G401.6 (cell line): ENCODE data around the gene CTRB2.
A peak's percentile ranks its signal among the peaks of the same experiment; 100 is the strongest.

Experiments
- FAIRE-seq: peaks from 2 replicates; lab custom pipeline; 2012; peaks lifted over from hg19 to GRCh38; lab: Jason Lieb, UNC

The CTRB2 gene

DNA sequence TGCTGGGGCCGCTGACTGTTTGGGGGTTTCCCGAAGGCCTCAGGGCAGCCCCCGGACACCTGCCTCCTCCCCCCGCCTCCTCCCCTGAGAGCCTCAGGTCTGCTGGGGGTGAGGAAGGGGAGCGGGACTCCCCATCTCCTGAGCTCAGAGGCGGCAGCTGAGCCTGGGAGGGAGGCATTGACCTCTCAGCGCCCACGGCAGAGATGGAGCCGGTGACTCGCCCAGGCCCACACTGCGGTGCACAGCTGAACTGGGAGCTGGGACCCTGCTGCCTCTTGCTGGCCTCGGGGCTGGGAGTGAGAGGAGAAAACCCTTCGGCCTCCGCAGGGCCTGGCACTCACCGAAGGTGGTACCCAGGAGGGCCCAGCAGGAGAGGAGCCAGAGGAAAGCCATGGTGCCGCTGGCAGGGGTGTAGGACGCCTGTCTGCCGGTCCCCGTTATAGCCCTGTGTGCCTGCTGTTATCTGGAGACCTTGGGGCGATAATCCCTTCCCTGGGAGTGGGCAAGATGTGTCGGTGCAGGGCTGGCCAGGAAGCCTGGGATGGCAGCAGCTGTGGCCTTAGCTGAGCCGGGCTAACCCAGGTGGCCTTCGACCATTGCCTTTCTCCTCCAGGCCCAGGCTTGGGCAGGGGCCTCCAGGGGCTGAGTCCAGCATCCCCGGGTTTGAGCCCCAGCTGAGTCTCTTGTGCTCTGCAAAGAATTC is at the start of gene CTRB2:
Gene CTRB2 (minus strand): TSS at position 413 of the 703 bp plus-strand sequence. CDS start 20 bp downstream, at position 393.
- FAIRE-seq: no peak

DNA sequence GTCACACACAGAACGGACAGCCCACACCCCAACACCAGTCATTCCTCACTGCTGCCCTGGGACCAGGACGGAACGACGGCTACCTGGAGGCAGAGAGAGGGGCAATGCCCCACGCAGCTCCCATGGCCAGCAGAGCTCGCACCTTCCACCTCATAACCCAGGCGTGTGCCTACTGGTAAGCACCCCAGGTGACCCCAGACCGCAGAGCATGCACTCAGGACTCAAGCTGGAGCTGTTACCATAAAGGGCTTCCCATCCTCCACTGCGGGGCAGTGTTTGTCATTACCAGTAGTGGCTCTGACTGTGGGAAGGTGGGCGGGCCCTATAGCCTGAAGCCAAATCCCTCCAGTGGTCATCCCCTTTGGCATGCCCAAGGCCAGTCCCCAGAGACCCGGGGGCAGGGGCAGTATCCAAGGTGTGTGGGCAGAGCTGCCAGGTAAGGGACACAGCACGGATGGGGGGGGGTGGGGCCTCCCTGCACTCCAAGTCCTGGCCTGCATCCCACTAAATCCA is 49.2 kb upstream of the CTRB2 start:
- no peak for FAIRE-seq

DNA sequence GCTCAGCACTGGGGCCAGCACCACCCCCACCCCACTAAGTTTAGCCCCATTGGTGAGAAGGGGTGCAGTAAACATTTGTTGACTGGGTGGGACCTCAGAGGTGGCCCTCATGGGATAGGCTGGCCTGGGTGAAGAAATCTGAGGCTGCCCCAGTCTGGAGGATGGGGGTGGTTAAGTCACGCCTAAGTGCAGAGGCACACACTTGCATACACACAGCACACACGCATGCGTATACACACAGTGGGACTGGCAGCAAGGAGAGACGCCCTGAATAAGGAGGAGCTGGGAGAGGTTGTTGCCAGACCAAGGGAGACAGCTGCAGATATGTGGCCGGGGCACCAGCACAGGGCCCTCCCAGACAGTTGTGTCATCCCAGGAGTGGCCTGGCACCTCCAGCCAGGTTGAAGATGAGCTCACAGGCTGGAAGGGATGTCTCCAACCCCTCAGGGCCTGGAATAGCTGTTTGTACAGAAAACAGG is 47.4 kb upstream of the CTRB2 start:
- FAIRE-seq: peak; percentile 99

- peak; percentile 97 for FAIRE-seq
These were observed 46.3 kb upstream of the CTRB2 start for GRCh38 chr16:75252946-75253911.

- FAIRE-seq: no peak
These were observed 45.3 kb upstream of the CTRB2 start for GRCh38 chr16:75252049-75252864.

DNA sequence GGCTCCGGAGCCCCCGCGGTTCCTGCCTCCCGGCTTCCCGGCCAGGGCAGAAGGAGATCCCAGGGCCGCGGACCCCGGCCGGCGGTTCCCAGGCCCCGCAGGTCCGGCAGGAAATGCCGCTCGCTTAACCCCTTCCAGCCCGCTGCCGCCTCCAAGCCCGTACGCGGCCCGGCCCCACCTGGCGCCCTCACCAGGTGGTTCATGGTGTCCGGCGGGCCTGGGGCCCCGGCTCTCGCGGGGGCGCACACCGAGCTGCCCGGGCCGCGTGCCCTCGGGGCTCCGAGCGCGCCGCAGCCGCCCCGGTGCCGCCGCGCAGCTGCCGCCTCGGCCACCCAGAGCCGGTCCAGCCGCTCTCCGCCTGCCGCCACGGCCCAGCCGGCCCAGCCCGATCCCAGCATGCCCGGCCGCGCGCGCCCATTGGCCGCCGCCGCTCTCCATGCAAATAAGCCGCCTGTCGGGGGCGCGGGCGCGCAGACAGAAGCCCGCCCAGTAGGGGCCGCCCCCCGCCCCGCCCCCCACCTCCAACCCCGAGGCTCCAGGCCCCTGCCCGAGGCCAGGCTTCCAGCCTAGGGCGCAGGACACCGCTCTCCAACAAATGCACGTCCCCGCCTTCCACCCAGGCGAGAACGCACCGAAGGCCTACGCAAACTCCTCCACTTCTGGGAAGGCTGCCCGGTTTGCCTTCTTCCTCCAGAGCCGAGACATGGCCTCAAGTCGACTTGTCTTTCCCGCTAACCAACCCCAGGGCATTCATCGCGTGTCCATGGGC is 44.5 kb upstream of the CTRB2 start, which contains the start of gene BCAR1:
Gene BCAR1 (minus strand): TSS at position 345 of the 769 bp plus-strand sequence. CDS start 142 bp downstream, at position 203.
- FAIRE-seq: peak; percentile 30

DNA sequence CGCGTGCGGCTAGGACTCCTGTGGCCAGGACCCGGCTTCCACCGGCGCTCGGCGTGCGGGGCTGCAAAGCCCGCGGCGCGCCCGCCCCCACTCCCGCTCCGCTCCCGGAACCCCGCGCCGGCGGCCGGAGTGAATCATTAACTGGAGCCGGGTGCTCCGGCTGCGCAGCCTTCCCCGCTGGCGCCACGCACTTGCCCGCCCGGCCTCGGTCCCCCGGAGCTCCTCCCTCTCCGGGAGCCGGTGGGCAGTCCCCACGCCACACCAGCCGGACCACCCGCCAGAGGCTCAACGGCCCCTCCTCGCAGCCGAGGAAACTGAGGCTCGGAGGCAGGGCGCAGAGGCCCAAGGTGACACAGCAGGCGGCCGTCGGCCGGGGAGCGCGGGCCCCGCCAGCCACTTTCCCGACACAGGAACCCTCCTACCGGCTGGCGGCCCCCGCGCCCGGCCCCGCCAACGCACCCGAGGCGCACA is 43.9 kb upstream of the CTRB2 start:
- no peak for FAIRE-seq

DNA sequence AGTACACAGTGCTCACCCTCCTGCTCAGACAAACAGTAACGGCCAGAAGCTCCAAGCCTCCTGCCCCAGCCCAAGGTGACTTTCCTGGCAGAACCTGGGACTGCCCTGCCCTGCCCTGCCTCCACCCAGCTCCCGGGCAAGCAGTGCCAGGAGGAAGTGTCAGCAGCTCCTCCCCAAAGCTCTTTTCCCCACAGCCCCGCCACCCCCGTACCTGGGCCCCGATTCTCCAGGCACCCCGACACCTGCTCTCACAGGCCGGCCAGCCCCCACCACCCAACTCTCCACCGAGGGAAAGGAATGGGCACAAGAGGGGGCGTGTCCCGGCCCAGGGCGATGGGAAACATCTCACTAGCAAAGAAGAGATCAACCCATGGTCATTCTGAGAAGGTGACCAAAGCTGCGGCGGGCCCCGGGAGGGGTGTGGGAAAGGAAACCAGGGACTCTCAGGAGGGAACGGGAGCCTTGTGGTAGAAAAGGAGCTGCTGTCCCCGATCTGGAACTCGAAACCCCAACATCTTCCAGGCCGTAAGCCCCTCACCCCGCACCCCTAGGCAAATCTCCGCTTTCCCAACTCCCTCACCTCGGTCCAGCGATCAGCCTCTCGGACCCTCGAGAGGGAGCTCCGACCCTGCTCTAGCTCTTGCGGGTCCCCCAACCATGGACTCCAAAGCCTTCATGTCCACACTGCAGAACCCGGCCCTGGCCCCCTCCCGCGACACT is 43.3 kb upstream of the CTRB2 start:
- FAIRE-seq: no peak

GRCh38 chr16:75249441-75249840 is 42.5 kb upstream of the CTRB2 start:
- no peak for FAIRE-seq

- no peak for FAIRE-seq
These were observed 41.8 kb upstream of the CTRB2 start for GRCh38 chr16:75248536-75249380.

- FAIRE-seq: no peak
These were observed 41.2 kb upstream of the CTRB2 start for GRCh38 chr16:75248142-75248535.

DNA sequence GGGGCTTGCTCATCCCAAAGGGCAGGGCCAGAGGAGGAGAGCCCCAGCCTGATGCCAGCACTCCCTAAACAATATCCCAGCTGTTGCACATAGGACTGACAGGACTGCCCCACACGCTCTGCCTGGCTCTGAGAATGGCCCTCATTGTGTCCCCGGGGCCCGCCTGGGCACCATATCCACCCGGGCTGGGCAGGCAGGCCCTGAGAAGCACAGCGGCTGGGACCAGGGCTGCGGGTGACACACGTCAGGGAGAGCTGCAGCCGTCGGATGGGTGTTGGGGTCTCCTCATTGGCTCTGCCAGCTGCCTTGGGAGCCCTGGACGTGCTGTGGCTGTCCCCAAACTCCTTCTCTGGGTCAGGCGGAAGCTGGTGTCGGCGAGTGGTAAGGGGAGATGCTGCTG is 40.3 kb upstream of the CTRB2 start:
- FAIRE-seq: no peak

DNA sequence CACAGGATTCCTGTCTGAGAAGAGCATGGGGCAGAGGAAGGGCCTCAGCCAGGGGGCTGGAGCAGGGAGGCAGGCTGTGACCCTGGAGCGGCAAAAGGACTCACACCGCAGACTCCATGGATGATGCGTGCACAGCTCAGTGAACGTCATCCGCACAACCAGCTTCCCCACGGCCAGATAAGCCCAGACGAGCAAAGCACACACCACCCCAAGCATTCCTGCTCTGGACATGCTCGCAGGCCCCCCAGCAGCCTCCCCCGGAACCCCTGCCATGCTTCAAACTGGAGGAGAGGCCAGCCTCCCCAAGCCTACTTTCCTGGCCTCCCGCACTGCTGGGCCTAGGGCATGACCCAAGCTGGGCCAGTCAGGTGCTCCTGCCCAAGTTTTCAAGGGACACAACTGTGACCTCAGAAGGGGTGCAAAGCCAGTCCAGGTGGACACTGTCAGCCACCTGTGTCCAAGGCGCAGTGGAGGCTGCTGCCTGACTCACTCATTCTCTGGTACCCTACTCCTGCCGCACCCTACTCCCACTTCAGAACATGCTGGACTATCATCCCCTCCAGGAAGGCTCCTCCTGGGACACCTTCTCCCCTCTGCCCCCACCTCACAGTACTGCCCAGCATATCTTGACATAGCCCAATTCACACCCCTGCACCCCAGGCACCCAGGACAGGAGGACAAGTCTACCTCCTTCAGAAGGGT is 39.7 kb upstream of the CTRB2 start:
- no peak for FAIRE-seq

DNA sequence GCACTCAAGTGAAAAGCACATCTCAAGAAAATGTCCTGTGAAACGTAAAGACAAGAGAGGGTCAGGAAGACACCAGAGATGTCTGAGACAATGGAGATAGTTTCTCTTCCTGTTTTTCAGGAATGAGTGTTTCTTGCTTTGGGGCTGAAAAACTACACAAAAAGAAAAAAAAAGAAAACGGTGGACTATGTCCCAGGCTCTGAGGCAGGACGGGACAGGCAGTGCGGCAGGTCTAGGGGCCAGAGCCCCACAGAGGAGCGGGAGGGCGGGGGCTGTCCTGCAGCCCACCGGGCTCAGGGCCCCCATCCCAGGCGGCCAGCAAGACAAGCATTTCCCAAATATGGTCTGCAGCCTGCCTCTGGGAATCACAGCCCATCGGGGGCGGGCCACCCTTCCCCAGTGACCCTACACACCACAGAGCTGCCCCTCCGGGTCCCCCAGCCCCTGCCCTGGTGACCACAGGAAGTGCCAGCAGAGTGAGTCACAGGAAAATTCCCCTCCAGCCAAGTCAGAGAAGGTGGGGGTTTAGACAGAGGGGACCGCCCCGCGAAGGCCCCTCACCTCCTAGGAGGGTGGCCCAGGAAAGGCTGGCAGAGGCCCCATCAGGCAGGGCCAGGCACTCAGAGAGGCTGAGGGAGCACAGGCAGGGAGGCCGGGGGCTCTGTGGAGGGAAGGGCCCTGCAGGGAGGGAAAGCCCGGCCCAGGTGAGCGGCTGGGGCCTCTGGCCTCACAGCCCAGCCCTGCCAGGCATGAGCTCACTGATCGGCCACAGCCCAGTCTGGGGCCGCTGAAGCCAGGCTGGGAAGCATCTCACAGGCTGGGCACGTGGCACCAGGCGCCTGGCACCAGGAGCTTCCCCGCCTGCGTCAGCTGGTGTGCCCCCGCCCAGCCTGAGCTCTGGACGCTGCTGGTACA is 38.1 kb upstream of the CTRB2 start:
- peak; percentile 80 for FAIRE-seq

GRCh38 chr16:75244225-75244809 is 37.4 kb upstream of the CTRB2 start:
- no peak for FAIRE-seq

DNA sequence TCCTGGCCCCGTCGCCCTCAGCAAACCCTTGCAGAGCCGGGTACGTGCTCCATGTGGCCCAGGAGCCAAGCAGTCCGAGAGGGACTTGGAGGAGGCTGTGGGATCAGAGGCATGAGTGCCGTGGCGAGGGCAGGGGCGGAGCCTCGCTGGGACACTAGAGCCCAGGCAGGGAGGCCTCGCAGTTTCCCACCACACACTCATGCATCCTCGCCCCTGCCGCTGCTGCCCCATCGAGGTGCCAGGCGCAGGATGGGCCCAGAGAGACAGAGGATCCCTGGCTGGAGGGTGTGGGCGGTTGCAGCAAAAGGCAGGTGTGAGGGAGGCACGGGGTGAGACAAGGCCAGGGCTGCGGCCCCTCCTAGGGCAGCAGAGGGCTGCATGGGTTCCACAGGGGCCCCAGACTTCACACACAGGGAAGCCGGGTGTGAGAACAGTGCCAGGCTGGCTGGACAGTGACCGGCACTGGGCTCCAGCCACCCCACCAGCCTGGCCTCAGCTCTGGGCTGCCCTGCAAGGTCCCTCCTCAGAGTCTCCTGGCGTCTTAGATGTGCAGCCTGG is 36.8 kb upstream of the CTRB2 start:
- FAIRE-seq: no peak
